SKM-1 treated with dmso at 0.1 percent for 144 hours (cell line): Measurements from ENCODE around the gene LRRN4.
A peak's percentile ranks its signal among the peaks of the same experiment; 100 is the strongest.

Experiments
- DNase-seq: peaks from one replicate; lab custom pipeline; 2025; ENCODE audit not compliant: unreplicated experiment; lab: John Stamatoyannopoulos, UW

Gene LRRN4

DNA sequence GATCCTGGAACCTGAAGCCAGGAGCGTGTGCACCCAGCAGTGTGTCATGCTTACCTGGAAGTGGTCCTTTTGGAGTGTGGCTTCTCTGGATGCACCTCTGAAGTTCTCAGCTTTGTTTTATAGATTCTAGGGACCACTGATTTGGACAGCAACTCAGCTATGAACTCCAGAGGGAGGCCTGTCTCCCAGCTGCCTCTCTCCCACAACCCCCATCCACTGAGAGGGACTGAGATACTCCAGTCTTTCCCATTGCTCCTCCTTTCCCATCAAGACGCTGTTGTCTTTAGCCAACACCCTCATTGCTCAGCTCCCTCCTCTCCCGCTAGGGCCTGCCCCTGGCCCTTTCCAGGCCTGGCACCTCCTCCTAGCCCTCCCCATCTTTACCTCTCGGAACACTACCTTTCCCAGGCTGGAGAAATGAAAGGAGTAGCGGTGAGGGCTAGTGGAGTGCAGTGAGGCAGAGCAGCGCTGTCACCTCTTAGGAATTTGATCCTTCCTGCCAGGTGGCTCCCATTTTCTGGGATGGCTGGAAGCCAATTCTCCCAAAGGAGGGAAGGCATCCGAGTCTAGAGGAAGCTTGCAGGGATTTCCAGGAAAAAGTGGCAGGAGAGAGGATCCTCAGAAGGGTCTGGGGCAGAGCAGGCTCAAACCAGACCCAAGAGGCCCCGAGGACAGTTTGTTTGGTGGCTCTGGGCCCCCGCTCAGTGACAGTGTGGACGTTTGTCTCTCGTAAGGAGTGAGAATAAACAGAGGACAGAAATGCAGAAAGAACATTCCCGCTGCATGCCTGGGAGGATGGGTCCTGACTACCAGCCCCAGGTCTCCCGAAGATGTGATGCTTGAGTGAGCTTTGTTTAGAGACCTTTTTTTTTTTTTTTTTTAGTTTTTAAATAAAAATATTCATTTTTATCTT, at the start of gene LRRN4:
TSS of gene LRRN4 (minus strand) at position 285 of the 913 bp plus-strand sequence. CDS start 1,261 bp downstream, outside the sequence.
- DNase-seq: no peak

- no peak for DNase-seq
Measured at GRCh38 chr20:6103301-6103700, 49.4 kb upstream of the LRRN4 start.

- DNase-seq: no peak
Measured at GRCh38 chr20:6101346-6101745, 47.5 kb upstream of the LRRN4 start.

DNA sequence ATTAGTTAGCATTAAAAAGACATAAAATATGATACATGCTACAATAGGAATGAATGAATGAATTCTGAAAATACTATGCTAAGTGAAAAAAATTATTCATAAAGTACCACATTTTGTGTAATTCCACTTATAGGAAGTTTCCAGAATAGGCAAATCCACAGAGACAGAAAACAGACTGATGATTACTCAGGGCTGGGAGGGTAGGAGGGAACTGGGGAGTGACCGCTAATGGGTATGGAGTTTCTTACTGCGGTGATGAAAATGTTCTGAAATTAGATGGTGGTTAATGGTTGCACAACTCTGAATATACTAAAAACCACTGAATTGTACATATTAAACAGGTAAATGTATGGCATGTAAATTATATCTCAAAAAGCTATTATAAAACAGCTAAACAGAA, 46.4 kb upstream of the LRRN4 start:
- peak; percentile 38 for DNase-seq

DNA sequence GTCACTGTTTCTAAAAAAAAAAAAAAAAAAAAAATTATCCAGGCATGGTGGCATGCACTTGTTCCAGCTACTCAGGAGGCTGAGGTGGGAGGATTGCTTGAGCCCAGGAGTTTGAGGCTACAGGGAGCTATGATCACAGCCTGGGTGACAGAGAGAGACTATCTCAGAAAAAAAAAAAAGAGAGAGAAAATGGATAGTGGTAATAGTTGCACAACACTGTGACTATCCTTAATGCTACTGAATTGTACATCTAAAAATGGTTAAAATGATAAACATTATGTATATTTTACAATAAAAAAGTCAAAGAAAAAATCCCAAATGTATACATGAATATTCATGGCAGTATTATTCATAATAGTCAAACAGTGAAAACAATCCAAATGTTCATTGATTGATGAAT, 46.0 kb upstream of the LRRN4 start:
- DNase-seq: no peak

GRCh38 chr20:6095409-6095808, 41.5 kb upstream of the LRRN4 start:
- DNase-seq: no peak

DNA sequence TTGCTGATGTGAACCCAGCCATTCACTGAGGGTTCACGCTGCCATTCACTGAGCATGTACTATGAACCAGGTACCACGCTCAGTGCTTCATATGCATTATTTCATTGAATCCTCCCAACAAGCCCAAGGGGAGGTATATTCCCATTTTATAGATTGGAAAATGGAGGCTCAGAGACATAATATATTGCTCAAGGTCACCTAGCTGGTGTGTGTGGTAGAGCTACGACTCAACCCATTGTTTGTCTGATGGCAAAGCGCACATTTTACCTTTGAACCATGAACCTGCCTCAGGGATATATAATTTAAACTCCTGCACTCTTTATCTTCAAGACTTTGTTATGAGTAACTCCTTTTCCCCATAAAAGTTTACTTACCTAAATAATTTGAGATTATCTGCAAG, 40.7 kb upstream of the LRRN4 start:
- no peak for DNase-seq

- peak; percentile 14 for DNase-seq
Measured at GRCh38 chr20:6094063-6094462, 40.2 kb upstream of the LRRN4 start.

GRCh38 chr20:6091661-6092060, 37.8 kb upstream of the LRRN4 start:
- no peak for DNase-seq

- DNase-seq: no peak
Measured at GRCh38 chr20:6086868-6087267, 33.0 kb upstream of the LRRN4 start.

DNA sequence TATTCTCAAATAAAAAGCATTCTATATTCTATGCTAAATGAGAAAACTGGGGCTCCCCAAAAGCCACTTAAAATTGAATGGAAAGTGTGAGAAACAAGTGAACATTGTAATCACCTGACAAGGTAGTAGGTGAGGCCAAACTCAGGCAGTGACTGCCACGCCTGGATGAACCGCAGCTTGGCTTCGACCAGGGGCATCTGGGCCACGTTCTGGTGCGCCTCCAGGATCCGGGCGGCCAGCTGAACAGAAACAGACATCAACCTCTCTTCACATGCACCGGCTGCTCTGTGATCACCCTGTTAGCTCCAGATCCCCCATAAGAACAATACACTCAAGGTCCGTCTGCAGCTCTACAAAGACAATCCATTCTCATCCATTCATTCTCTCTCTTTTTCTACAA, 30.1 kb upstream of the LRRN4 start:
- DNase-seq: no peak

DNA sequence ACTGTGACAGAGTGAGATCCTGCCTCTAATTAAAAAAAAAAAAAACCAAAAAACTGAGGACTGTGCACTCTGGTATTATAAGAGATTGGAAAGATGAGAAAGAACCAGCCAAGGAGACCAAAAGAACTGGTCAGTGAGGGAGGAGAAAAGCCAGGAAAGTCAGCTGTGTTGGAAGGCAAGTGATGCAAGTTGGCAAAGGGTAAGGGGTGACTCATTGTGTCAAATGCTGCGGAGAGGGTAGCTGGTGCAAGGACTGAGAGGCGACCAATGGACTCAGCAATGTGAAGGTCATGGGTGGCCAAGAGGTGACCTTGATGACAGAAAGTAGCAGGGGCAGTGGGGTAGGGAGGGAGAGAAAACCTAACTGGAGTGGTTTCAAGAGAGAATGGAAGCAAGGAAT, 27.4 kb upstream of the LRRN4 start:
- DNase-seq: no peak

DNA sequence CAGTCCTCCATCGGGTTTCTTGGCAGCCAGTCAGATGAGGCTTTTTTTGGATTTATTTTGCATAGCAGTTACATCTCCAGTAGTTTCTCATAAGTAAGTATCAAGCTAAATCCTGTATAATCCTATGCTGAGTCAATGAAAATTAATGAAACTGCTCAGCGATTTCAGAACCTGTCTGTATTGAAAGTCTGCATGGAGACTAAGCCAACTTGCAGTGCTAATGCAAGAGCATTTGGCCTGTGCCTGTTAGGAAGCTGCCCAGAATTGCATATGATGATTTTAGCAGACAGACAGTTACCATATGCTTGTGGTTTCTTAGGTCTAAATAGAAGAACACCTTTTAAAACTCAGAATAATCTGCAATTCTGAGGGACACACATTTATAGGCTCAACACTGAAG, 25.2 kb upstream of the LRRN4 start:
- no peak for DNase-seq

GRCh38 chr20:6075428-6076219, 21.8 kb upstream of the LRRN4 start:
- no peak for DNase-seq

- DNase-seq: no peak
Measured at GRCh38 chr20:6074784-6075183, 20.9 kb upstream of the LRRN4 start.

DNA sequence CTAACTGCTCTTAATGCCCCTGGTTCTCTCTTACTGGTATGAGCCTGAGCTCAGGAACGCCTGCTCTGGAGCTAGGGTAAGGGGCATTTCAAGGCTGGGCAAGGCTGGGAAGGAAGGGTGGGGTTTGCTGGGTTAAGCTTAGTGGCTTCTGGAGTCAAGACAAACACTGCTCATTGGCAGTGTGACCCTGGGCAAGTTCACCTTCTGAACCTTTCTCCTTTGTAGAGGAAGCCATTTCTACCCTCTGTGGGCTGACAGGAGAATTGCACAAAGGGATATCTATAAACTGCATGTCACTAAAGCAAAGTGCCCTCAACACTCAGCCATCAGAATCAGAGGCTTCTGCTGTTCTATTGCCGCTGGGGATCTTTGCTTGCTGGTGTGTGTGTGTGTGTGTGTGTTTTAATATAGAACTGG, 20.3 kb upstream of the LRRN4 start:
- peak; percentile 19 for DNase-seq

DNA sequence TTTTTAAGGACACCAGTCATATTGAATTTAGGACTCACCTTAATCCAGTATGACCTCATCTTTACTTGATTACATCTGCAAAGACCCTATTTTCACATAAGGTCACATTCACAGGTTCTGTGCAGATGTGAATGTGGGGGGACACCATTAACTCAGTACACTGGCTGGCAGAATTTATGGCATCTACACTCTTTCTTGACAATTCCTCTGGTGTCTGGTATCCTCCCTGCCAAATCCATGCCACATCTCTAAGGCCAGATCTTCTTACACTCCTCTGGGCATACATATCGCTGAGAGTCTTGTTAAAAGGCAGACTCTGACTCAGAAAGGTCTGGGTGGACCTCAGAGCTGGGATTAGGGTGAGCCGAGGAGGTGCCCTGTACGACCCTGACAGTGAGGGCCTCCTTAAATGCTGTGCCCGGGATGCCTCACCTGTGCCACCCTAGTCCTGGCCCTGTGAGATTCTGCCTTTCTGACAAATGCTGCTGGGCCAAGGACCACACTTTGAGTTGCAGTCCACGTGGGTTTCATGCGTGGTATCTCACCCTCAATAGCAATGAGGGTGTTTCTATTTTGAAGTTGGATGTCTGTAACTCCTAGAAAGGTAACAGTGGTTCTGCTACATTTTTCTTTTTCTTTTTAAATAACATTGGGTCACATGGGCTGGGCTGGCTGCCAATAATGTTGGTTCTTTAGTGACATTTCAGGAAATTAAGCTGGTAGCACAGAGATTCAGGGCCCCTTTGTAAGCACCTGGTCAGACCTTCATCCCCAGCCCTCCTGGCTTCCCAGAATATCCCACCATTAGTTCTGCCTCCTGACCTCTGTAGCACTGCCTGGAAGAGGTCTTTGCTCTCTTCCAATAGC, 17.2 kb upstream of the LRRN4 start:
- DNase-seq: no peak

GRCh38 chr20:6069669-6070068, 15.8 kb upstream of the LRRN4 start:
- no peak for DNase-seq

DNA sequence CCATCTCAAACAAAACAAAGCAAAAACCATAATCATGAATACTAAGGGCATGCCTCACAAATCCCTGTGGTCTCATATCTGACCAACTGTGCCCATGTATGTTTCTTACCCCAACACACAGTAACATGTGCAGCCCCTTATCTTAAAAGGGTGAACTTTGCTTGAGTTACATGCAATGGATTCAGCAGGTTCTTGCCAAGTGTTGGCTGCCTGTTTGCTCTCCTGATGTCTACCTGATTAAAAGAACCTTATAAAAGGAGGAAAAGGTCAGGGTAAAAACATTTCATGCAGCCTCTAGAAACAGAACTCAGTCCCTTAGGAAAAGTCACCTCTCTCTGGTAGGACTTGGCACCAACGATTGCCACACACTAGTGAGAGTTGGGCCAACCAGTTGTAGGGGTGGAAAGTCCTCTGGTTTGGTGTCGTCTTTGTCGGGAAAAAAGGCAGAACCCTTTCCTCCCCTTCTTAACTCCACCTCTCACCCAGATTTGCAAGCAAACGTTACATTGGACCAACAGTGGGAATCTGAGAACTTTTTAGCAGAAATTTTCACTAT, 14.0 kb upstream of the LRRN4 start:
- DNase-seq: no peak

DNA sequence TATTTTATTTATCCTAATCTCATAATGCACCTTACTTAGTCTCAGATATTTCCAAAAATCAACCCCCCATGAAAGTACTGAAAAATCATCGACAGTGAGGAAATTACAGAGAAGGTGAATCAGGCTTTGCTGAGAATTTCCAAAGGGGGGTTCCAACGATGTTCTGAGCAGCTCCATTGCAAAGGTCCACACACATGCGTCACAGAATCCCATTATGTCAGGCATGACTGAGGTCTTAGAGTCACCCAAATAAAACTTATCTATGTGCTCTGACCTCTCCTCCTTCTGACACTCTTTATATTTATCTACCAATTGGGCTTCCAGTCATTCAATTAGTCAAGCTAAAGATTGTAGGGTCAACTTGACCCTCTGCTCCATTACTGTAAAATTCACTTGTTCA, 12.7 kb upstream of the LRRN4 start:
- DNase-seq: no peak

DNA sequence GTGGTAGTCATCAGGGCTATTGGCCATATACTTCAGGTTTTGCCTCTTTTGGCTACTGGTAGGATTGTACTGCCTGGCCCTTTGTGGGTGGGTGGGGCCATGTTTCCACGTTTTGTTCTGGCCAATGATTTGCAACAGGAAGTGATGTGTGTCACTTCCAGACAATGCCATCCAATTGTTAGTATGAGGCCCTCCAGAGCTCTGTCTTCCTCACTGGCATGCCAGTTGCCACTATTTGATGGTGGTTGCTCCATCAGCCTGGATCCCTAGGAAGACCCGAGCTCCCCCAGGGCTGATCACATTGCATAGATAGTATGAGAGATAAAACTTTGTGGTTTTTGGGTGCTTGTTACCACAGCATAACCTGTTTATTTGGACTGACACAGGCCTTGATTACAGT, 7.7 kb upstream of the LRRN4 start:
- no peak for DNase-seq
